Astrocyte of the cerebellum (primary cell): Measurements from ENCODE around the gene SYT8.

ENCODE experiments used
- DNase-seq: peaks from one replicate; pipeline ENCODE4 v3.0.0-alpha.2; 2011; ENCODE audit warnings: low read depth
- H3K4me3 ChIP-seq: 2 replicates; pipeline ENCODE4 v1.5.1; 2011; ENCODE audit warnings: mild to moderate bottlenecking, low read depth, low read length, moderate library complexity
- CTCF ChIP-seq: IDR thresholded peaks from 2 replicates; pipeline ENCODE4 v1.5.1; 2012; ENCODE audit warnings: low read length, low read depth, moderate library complexity, mild to moderate bottlenecking; ENCODE audit errors: missing control alignments
- in situ Hi-C: cut with HindIII; loops from 2 replicates; pipeline ENCODE4 v1.10.0; 2017; ENCODE audit warnings: low sequenced_read_pairs

Gene SYT8

DNA sequence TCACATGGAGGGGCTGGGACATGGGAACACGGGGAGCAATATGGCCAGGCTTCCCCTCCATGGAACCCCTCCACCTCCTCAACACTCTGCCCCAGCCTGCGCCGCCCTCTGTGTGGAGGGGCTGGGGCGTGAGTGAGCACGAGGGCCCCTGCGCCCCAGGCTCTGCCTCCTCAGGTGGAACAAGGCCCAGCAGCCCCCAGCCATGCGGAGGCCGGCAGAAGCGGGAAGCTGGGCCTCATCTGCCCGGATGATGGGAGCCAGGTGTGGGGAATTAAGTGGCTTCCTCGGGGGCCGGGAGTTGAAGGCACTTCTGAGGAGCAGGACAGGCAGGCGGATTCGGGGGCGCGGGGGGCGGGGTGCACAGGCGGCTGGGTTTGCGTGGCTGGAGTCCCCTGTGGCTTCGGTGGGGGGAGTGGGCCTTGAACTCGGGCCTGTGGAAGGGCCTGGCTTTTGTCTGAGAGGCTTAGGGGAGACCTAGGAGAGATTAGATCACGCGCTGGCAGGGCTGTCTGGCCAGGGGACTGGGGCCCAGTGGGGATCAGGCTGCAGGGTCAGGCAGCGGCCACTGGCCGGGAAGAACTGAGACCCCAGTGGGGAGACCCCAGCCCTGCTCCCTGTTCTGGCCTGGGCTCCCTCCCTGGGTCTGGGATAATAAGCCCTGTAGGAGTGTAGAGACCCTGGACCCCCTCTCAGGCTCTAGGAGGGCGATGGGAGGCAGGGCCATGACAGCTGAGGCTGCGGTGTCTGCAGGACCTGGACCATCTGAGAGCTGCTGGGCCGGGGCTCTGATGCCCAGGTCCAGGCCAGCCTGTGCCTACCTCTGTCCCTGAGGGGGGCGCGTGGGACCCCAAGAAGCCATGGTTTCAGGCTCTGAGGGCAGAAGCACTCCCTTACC is 43.6 kb downstream of the SYT8 start:
- in situ Hi-C loops, result no loop called here
- no peak for TF ChIP-seq CTCF

DNA sequence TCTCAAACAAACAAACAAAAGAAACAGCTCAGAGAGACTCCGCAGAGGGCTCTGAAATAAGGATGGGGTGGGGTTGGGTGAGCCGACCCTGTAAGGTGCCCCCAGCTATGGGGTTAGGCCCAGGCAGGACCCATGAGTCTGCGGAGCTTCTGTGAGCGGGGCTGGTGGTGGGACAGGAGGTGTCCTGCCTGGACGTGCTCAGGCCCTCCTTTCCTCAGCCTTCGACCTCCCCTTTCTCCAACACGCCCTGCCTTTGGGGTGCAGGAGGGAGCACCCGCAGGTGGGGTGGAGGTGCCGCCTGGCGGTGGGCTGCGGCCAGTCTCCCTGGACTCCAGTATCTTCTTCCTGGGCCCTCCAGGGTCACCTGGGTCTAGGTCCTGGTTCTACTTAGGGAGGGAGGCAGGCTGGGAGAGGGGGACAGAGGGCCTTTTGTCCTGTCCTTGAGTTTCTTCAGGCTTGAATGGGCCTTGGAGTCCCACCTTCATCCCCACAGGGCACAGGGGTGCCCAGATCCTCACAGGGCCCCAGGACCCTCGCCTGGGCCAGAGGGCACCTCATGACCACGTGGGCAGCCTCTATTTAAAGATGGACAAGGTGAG is 44.7 kb downstream of the SYT8 start:
- in situ Hi-C loops, result no loop called here
- no peak overlapping the region for H3K4me3 ChIP-seq
- DNase-seq, result no peak
- no peak for TF ChIP-seq CTCF

More for the DNA sequence above, 43.6 kb downstream of the SYT8 start:
- no peak overlapping the region for H3K4me3 ChIP-seq
- DNase-seq, result no peak

DNA sequence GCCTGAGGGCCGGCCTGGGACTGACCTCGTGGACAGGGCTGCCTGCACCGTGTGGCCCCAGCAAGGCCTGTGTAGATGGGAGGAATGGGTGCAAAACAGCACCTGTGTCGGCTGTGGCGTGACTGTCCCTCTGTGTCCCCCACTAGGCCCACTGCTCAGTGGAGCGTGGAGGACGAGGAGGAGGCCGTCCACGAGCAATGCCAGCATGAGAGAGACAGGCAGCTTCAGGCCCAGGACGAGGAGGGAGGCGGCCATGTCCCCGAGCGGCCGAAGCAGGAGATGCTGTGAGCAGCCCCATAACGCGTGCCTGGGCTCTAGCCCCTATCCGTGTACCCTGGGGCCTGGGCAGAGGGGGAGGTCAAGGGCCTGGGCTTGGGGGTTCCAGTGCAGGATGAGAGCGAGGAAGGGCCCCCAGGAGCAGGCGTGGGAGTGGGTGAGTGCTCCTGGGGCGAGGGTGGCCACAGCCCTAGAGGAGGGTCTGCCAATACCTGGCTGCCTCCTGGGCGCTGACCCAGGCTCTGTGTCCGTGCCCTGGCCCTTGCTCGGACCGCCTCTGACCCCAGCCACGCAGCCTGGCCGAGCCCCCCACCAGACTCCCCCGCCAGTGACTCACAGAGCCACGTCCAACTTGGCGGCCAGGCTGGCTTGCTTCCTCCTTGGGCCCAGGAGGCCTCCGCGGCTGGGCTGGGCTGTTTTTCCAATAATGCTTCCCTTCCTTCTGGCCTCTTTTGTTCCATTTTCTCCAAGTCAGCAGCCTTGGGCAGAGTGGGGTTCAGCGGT is 45.3 kb downstream of the SYT8 start:
- in situ Hi-C loops, result no loop called here
- no peak overlapping the region for H3K4me3 ChIP-seq
- no peak for DNase-seq
- no peak for TF ChIP-seq CTCF

- DNase-seq, result no peak
- TF ChIP-seq CTCF, result no peak
- in situ Hi-C loops, result no loop called here
- no peak overlapping the region for H3K4me3 ChIP-seq
Observed at GRCh38 chr11:1880746-1881441, 46.1 kb downstream of the SYT8 start.

- in situ Hi-C loops, result no loop called here
- no peak for DNase-seq
Observed at GRCh38 chr11:1881442-1882264, 46.9 kb downstream of the SYT8 start.

More at GRCh38 chr11:1881442-1882264, 46.9 kb downstream of the SYT8 start:
- no peak overlapping the region for H3K4me3 ChIP-seq
- no peak for TF ChIP-seq CTCF
